Esophagus muscularis mucosa (tissue), 4 donors: ENCODE measurements around the gene INSIG1. TPM values are rescaled to one million over a fixed set of nuclear protein-coding genes. Genes with fewer than 3 reads are reported as not detected.
A peak's percentile ranks its signal among the peaks of the same experiment; 100 is the strongest.

ENCODE experiments used
- DNase-seq: peaks from one replicate; pipeline ENCODE4 v3.0.0-alpha.2; 2017; ENCODE audit errors: extremely low spot score
- H3K27ac ChIP-seq, 4 donors: fragments of 200-600 bp; sonication (generic); replicated peaks in 1 of 4; 1 replicate in 3 of 4; 2 replicates in 1 of 4; pipeline ENCODE4 v1.5.1; 2016 to 2019; ENCODE audit warnings: mild to moderate bottlenecking in 1 of 4
- H3K27me3 ChIP-seq, 4 donors: fragments of 200-600 bp; sonication (generic); one replicate each; pipeline versions ENCODE4 v1.5.1 to v1.6.0; 2016 to 2019
- H3K36me3 ChIP-seq, 4 donors: fragments of 200-600 bp; sonication (generic); one replicate each; pipeline ENCODE4 v1.5.1; 2016 to 2019
- H3K4me1 ChIP-seq, 4 donors: fragments of 200-600 bp; sonication (generic); one replicate each; pipeline ENCODE4 v1.5.1; 2016 to 2019
- H3K4me3 ChIP-seq, 4 donors: fragments of 200-600 bp; sonication (generic); 1 replicate in 2 of 4; 2 replicates in 2 of 4; pipeline ENCODE4 v1.5.1; 2016 to 2019; ENCODE audit warnings: mild to moderate bottlenecking in 4 of 4, moderate library complexity in 1 of 4
- H3K9me3 ChIP-seq, 4 donors: fragments of 200-600 bp; sonication (generic); 1 replicate in 3 of 4; 2 replicates in 1 of 4; pipeline ENCODE4 v1.5.1; 2016 to 2019
- CTCF ChIP-seq, 3 experiments: fragments of 200-600 bp in 2 of 3; fragments of 450-650 bp in 1 of 3; sonication (generic) in 2 of 3; IDR thresholded peaks; one replicate each; pipeline ENCODE4 v1.5.1; 2017 to 2019; ENCODE audit warnings: antibody characterized with exemption in 3 of 3, mild to moderate bottlenecking in 2 of 3, moderate library complexity in 1 of 3
- EP300 ChIP-seq: sonication (generic); formaldehyde crosslinking; IDR thresholded peaks from one replicate; pipeline ENCODE4 v1.6.1; 2017; ENCODE audit warnings: antibody characterized with exemption
- POLR2A ChIP-seq: fragments of 450-650 bp; IDR thresholded peaks from one replicate; pipeline ENCODE4 v1.6.1; 2017; ENCODE audit warnings: antibody characterized with exemption, moderate library complexity, mild to moderate bottlenecking, low read depth
- POLR2AphosphoS5 ChIP-seq, 2 donors: sonication (generic); formaldehyde crosslinking; IDR thresholded peaks; one replicate each; pipeline ENCODE4 v1.6.1; 2017; ENCODE audit warnings: antibody characterized with exemption in 2 of 2
- WGBS: methylation state at CpG from one replicate; pipeline ENCODE4 v1.1.5; 2018; 5-methylcytosine and 5-hydroxymethylcytosine counted together
- intact Hi-C: fragments of 100-400 bp; cut with DNase I; formaldehyde crosslinking; loops from one replicate; pipeline ENCODE4 v1.15.1; 2023
- total RNA-seq, 4 donors: library from RNA; depleted of rRNA; stranded (reverse); fragments of >200 nt; gene quantifications; one replicate each; pipeline versions ENCODE4 v1.1.0 to v1.2.1, GENCODE V29; 2016

Gene INSIG1
- total RNA-seq, 4 donors from 2014 or later: 25.3 to 63.5 (median 37.7) TPM

- Histone ChIP-seq H3K4me1 (no peaks in the 10 kb centered on the region), H3K9me3 (no peaks in the 10 kb centered on the region), H3K4me3 (no peak overlapping the region), H3K36me3 (no peaks in the 10 kb centered on the region), H3K27me3 (peaks cover 0 to 45% (median 0%) of the 10 kb centered on the region in 4 donors), H3K27ac (no peak overlapping the region)
- WGBS: 77% methylated on average over 8 of the region's 9 CpGs
- peak; percentile 53 for DNase-seq
- TF ChIP-seq CTCF (IDR thresholded peaks at IDR 0.05): no peak
- TF ChIP-seq POLR2A: no peak
- no peak for TF ChIP-seq POLR2AphosphoS5 (IDR thresholded peaks at IDR 0.05)
- no peak for TF ChIP-seq EP300
- intact Hi-C loops: no loop called here
These were observed 28.7 kb downstream of the INSIG1 start for GRCh38 chr7:155326385-155326784.

GRCh38 chr7:155327590-155328320, 30.1 kb downstream of the INSIG1 start:
- TF ChIP-seq CTCF (IDR thresholded peaks at IDR 0.05): no peak
- no peak for TF ChIP-seq POLR2A
- TF ChIP-seq EP300: no peak
- no peak for TF ChIP-seq POLR2AphosphoS5 (IDR thresholded peaks at IDR 0.05)
- Histone ChIP-seq H3K27ac (no peak overlapping the region), H3K27me3 (peaks cover 0 to 37% (median 0%) of the 10 kb centered on the region in 4 donors), H3K4me1 (no peaks in the 10 kb centered on the region), H3K4me3 (no peak overlapping the region), H3K36me3 (no peaks in the 10 kb centered on the region), H3K9me3 (no peaks in the 10 kb centered on the region)
- intact Hi-C loops: no loop called here
- DNase-seq: no peak
- WGBS: 77% methylated on average over 12 of the region's 13 CpGs

DNA sequence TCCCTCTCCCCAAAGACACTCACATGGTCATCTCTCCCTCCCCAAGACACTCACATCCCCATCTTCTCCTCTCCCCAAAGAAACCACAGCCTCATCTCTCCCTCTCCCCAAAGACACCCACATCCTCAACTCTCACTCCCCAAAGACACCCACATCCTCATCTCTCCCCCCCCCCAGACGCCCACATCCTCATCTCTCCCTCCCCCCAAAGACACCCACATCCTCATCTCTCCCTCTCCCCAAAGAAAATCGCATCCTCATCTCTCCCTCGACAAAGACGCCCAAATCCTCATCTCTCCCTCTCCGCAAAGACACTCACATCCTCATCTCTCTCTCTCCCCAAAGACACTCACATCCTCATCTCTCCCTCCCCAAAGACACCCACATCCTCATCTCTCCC, 31.5 kb downstream of the INSIG1 start:
- WGBS: no CpG with 5 or more reads among the region's 5 CpGs
- Histone ChIP-seq H3K27me3 (peaks cover 0 to 37% (median 0%) of the 10 kb centered on the region in 4 donors), H3K27ac (no peak overlapping the region), H3K9me3 (no peaks in the 10 kb centered on the region), H3K4me3 (no peak overlapping the region), H3K4me1 (no peaks in the 10 kb centered on the region), H3K36me3 (no peaks in the 10 kb centered on the region)
- intact Hi-C loops: no loop called here
- TF ChIP-seq POLR2AphosphoS5 (IDR thresholded peaks at IDR 0.05): no peak
- DNase-seq: no peak

DNA sequence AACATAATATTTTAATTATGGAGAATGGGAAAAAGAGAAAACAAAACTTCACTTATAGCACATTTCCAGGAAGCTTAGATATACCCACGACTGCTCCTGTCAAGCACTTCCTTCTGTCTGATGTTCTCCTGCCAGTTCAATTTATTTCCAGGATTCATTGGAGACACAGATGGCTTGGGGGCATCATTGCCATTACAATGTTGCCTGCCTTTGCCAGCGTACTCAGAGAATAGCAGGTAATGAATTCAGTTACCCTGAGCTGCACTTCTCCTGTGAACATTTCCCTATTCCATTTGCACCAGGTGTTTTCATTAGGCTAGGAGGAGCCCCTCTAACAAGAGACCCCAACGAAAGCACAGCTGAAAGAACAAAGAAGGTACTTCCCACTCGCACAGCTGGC, 33.7 kb downstream of the INSIG1 start:
- no peak overlapping the region for H3K27ac ChIP-seq
- no peaks in the 10 kb centered on the region for H3K9me3 ChIP-seq
- H3K4me1 ChIP-seq: no peaks in the 10 kb centered on the region
- no peak overlapping the region for H3K4me3 ChIP-seq
- H3K36me3 ChIP-seq: no peaks in the 10 kb centered on the region
- H3K27me3 ChIP-seq: peaks cover 0 to 22% (median 0%) of the 10 kb centered on the region in 4 donors
- no peak for TF ChIP-seq POLR2AphosphoS5 (IDR thresholded peaks at IDR 0.05)
- TF ChIP-seq EP300: no peak
- TF ChIP-seq CTCF (IDR thresholded peaks at IDR 0.05): no peak
- TF ChIP-seq POLR2A: no peak
- no peak for DNase-seq
- intact Hi-C loops: no loop called here
- 74% methylated on average over 4 of the region's 4 CpGs for WGBS

DNA sequence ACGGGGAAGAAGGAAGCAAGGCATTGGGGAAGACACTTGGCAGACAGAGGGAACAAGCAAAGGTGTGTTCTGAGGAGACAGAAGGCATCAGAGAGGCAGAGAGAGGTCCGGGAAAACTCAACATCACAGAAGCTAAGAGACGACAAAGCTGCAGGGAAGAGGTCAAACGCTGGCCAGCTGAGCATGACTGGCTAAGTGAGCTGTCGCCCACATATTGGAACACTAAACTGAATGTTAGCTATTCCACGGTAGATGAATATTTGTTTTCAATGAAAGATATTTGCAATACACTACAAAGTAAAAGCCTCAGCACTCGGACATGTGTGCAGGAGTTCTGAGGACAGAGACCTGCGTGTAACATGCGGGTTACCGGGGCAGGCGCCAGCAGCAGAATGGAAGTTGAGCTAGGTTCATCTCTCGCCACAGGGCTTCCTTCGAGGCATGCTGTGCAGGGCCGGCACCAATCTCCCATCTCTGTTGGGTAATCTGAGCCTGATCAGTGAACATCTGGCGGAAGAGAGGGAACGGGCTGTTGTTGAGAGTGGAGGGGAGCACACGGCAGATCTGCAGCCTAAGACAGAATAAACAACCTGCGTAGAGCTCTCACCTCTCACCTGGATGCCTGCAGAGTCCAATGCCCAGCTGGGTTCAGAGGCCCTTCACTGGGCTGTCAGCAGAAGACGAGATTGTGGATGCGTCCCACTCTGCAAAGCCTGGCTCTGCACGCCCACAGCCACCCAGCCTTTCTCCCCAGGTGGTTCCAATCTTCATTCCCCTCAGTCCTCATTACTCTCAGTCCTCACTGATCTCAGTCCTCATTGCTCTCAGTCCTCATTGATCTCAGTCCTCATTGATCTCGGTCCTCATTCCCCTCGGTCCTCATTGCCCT, 35.9 kb downstream of the INSIG1 start:
- no peaks in the 10 kb centered on the region for H3K36me3 ChIP-seq
- H3K4me3 ChIP-seq: no peak overlapping the region
- intact Hi-C loops: no loop called here
- no peaks in the 10 kb centered on the region for H3K4me1 ChIP-seq
- 71% methylated on average over 22 of the region's 23 CpGs for WGBS
- no peaks in the 10 kb centered on the region for H3K9me3 ChIP-seq
- H3K27ac ChIP-seq: no peak overlapping the region
- H3K27me3 ChIP-seq: peaks cover 0 to 27% (median 0%) of the 10 kb centered on the region in 4 donors
- no peak for TF ChIP-seq EP300
- TF ChIP-seq CTCF (IDR thresholded peaks at IDR 0.05): no peak
- TF ChIP-seq POLR2A: no peak
- TF ChIP-seq POLR2AphosphoS5 (IDR thresholded peaks at IDR 0.05): no peak
- DNase-seq: no peak
